A673 (cell line): Measurements from ENCODE around the gene KIRREL3. TPM values are rescaled to one million over a fixed set of nuclear protein-coding genes. Genes with fewer than 3 reads are reported as not detected.

Source experiments
- BruUV-seq: library from RNA; stranded (reverse); fragments of 400-500 nt; replicated peaks from 2 replicates; lab custom pipeline; 2021; lab: Mats Ljungman, UMichigan
- CTCF ChIA-PET: fragments of 300-600 bp; sonication (Branson Sonifier 250); formaldehyde crosslinking; loops from one replicate; lab custom pipeline; 2022; ENCODE audit warnings: antibody characterized with exemption; lab: Charles Lee
- POLR2A ChIA-PET: fragments of 300-600 bp; sonication (Branson Sonifier 250); formaldehyde crosslinking; loops from one replicate; lab custom pipeline; 2022; ENCODE audit warnings: antibody characterized with exemption; ENCODE audit not compliant: low non-redundant PET; lab: Charles Lee
- DNase-seq: peaks from one replicate; pipeline ENCODE4 v3.0.0-alpha.2; 2015; ENCODE audit warnings: low spot score
- H3K27ac ChIP-seq: fragments of 200-600 bp; sonication (generic); 2 replicates; pipeline ENCODE4 v1.5.1; 2016; ENCODE audit warnings: mixed run types, low read depth, mild to moderate bottlenecking, mixed read lengths, antibody characterized with exemption, low read length; ENCODE audit not compliant: poor library complexity, severe bottlenecking
- H3K27me3 ChIP-seq: fragments of 200-600 bp; sonication (generic); replicated peaks from 2 replicates; pipeline ENCODE4 v1.6.1; 2017; ENCODE audit warnings: mixed run types, low read depth, mild to moderate bottlenecking, mixed read lengths, antibody characterized with exemption, low read length; ENCODE audit not compliant: insufficient read depth, poor library complexity
- H3K36me3 ChIP-seq: fragments of 200-600 bp; sonication (generic); 2 replicates; pipeline ENCODE4 v1.6.1; 2016; ENCODE audit warnings: mixed run types, mild to moderate bottlenecking, mixed read lengths, antibody characterized with exemption, low read length; ENCODE audit not compliant: insufficient read depth, poor library complexity, severe bottlenecking
- H3K4me1 ChIP-seq: fragments of 200-600 bp; sonication (generic); 2 replicates; pipeline ENCODE4 v1.6.1; 2017; ENCODE audit warnings: mixed run types, mild to moderate bottlenecking, mixed read lengths, antibody characterized with exemption, low read length; ENCODE audit not compliant: insufficient read depth, poor library complexity, severe bottlenecking
- H3K4me3 ChIP-seq: fragments of 200-600 bp; sonication (generic); 2 replicates; pipeline ENCODE4 v1.5.1; 2016; ENCODE audit warnings: low read depth, mixed run types, mild to moderate bottlenecking, mixed read lengths, low read length; ENCODE audit not compliant: poor library complexity, severe bottlenecking
- H3K9me3 ChIP-seq: fragments of 200-600 bp; sonication (generic); 2 replicates; pipeline ENCODE4 v1.6.1; 2016; ENCODE audit warnings: mixed run types, low read depth, mild to moderate bottlenecking, mixed read lengths, antibody characterized with exemption, low read length; ENCODE audit not compliant: poor library complexity, severe bottlenecking
- EZH2 ChIP-seq: fragments of 200-600 bp; sonication (generic); IDR thresholded peaks from 2 replicates; pipeline ENCODE4 v1.6.1; 2017; ENCODE audit warnings: borderline replicate concordance, low read depth, mild to moderate bottlenecking, mixed read lengths, antibody characterized with exemption, low read length; ENCODE audit not compliant: poor library complexity, severe bottlenecking
- intact Hi-C: fragments of 100-400 bp; cut with micrococcal nuclease; formaldehyde crosslinking; loops from one replicate; pipeline ENCODE4 v1.10.0; 2022; ENCODE audit not compliant: unreplicated experiment
- total RNA-seq: library from RNA; stranded (reverse); gene quantifications from 2 replicates; pipeline ENCODE4 v1.2.3, GENCODE V29; 2021
- TF ChIP-seq, protein P1 (sequence below): fragments of 300-800, 200-600 bp; sonication (generic); conservative IDR thresholded peaks from 2 replicates; pipeline ENCODE4 v1.5.1; 2017; ENCODE audit warnings: low read depth, mild to moderate bottlenecking, antibody characterized with exemption, low read length, moderate library complexity, mixed read lengths

Gene KIRREL3
- total RNA-seq, 1 experiment from 2014 or later = not detected

- intact Hi-C loops = loop anchor here (5.0 kb wide), 1 partner anchor 103 kb away; no protein-coding TSS in a partner anchor
- no peak for TF ChIP-seq EZH2
- TF ChIP-seq, protein P1, sequence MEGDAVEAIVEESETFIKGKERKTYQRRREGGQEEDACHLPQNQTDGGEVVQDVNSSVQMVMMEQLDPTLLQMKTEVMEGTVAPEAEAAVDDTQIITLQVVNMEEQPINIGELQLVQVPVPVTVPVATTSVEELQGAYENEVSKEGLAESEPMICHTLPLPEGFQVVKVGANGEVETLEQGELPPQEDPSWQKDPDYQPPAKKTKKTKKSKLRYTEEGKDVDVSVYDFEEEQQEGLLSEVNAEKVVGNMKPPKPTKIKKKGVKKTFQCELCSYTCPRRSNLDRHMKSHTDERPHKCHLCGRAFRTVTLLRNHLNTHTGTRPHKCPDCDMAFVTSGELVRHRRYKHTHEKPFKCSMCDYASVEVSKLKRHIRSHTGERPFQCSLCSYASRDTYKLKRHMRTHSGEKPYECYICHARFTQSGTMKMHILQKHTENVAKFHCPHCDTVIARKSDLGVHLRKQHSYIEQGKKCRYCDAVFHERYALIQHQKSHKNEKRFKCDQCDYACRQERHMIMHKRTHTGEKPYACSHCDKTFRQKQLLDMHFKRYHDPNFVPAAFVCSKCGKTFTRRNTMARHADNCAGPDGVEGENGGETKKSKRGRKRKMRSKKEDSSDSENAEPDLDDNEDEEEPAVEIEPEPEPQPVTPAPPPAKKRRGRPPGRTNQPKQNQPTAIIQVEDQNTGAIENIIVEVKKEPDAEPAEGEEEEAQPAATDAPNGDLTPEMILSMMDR = no peak
- Histone ChIP-seq H3K36me3 (peaks cover 3% of the 10 kb centered on the region), H3K27me3 (no peaks in the 10 kb centered on the region), H3K27ac (no peak overlapping the region), H3K4me1 (peaks cover 3% of the 10 kb centered on the region), H3K4me3 (no peak overlapping the region), H3K9me3 (no peaks in the 10 kb centered on the region)
- POLR2A ChIA-PET = no interaction called here
- DNase-seq = no peak
- no TSS peak for BruUV-seq
- CTCF ChIA-PET = no interaction called here
Measured at GRCh38 chr11:126415128-126415527, 585.4 kb downstream of the KIRREL3 start.

DNA sequence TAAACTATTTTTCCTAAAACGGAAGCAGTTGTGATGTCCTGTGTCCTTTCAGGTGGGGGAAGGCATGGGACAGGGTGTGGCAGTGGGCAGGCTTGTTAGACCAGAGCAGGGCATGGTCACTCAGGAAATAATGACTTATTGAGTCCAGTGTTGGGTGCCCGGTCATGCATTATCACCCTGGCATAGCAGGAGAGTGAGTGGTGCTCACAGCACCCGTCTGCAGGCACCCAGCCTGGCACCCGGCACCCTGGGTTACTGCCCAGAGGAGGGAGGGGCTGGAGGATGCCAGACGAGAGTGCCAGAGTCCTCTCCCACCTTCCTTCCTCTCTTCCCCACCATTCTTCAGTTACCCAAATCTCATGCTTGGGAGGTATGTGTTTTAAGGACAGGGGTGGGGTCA lies 586.0 kb downstream of the KIRREL3 start:
- no peak for DNase-seq
- TF ChIP-seq, protein P1 = no peak
- TF ChIP-seq EZH2 = no peak
- no TSS peak for BruUV-seq
- Histone ChIP-seq H3K27ac (no peak overlapping the region), H3K4me1 (peaks cover 3% of the 10 kb centered on the region), H3K4me3 (no peak overlapping the region), H3K9me3 (no peaks in the 10 kb centered on the region), H3K27me3 (no peaks in the 10 kb centered on the region), H3K36me3 (peaks cover 3% of the 10 kb centered on the region)
- CTCF ChIA-PET = no interaction called here
- POLR2A ChIA-PET = no interaction called here
- intact Hi-C loops = loop anchor here (5.0 kb wide), 1 partner anchor 102 kb away; no protein-coding TSS in a partner anchor

DNA sequence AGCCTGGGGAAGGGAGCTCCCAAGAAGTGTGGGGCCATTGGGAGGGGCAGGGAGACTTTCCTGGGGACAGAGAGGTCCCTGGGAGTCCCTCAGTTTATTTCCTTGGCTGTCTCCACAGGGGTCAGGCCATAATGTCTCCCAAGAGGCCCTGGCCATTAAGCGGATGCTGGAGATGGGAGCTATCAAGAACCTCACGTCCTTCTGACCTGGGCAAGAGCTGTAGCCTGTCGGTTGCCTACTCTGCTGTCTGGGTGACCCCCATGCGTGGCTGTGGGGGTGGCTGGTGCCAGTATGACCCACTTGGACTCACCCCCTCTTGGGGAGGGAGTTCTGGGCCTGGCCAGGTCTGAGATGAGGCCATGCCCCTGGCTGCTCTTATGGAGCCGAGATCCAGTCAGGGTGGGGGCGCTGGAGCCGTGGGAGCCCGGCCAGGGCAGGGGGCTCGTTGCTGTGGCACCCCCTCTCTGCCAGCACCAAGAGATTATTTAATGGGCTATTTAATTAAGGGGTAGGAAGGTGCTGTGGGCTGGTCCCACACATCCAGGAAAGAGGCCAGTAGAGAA lies 586.6 kb downstream of the KIRREL3 start:
- H3K27me3 ChIP-seq = no peaks in the 10 kb centered on the region
- H3K27ac ChIP-seq = no peak overlapping the region
- no TSS peak for BruUV-seq
- H3K4me1 ChIP-seq = peaks cover 3% of the 10 kb centered on the region
- no peaks in the 10 kb centered on the region for H3K9me3 ChIP-seq
- H3K4me3 ChIP-seq = no peak overlapping the region
- intact Hi-C loops = no loop called here
- ChIA-PET POLR2A (no interaction called here), CTCF (no interaction called here)
- no peak for DNase-seq
- TF ChIP-seq EZH2 = no peak
- TF ChIP-seq, protein P1 = no peak
- peaks cover 3% of the 10 kb centered on the region for H3K36me3 ChIP-seq
